HepG2 (cell line): ENCODE data around the gene PLXND1. TPM values are rescaled to one million over a fixed set of nuclear protein-coding genes. Genes with fewer than 3 reads are reported as not detected.

ENCODE experiments used
- CEBPG ChIP-seq: IDR thresholded peaks from 2 replicates; pipeline ENCODE4 v1.6.1; 2016
- DNMT1 ChIP-seq: sonication (generic); formaldehyde crosslinking; IDR thresholded peaks from 2 replicates; pipeline ENCODE4 v1.5.1; 2020; ENCODE audit warnings: mild to moderate bottlenecking, missing genetic modification reagents
- FLYWCH1 ChIP-seq: sonication (generic); formaldehyde crosslinking; IDR thresholded peaks from 2 replicates; pipeline ENCODE4 v1.8.1; 2023; ENCODE audit warnings: mild to moderate bottlenecking, missing genetic modification reagents
- FOXP1 ChIP-seq, 2 experiments: fragments of 450-650 bp in 1 of 2; IDR thresholded peaks; 2 replicates each; pipeline ENCODE4 v1.6.1; 2017 to 2018; ENCODE audit warnings: antibody characterized with exemption in 1 of 2
- HHEX ChIP-seq: IDR thresholded peaks from 2 replicates; pipeline ENCODE4 v1.6.1; 2016; ENCODE audit warnings: control low read depth
- HOXA7 ChIP-seq: sonication (generic); formaldehyde crosslinking; IDR thresholded peaks from 2 replicates; pipeline ENCODE4 v1.8.1; 2022; ENCODE audit warnings: mild to moderate bottlenecking, missing genetic modification reagents, moderate library complexity
- REXO4 ChIP-seq: sonication (generic); formaldehyde crosslinking; IDR thresholded peaks from 2 replicates; pipeline ENCODE4 v1.8.0; 2022; ENCODE audit warnings: missing genetic modification reagents, mild to moderate bottlenecking, borderline replicate concordance
- SALL2 ChIP-seq: sonication (generic); formaldehyde crosslinking; IDR thresholded peaks from 2 replicates; pipeline ENCODE4 v1.8.1; 2023; ENCODE audit warnings: mild to moderate bottlenecking, missing genetic modification reagents, inconsistent platforms
- SATB2 ChIP-seq: sonication (generic); formaldehyde crosslinking; IDR thresholded peaks from 2 replicates; pipeline ENCODE4 v1.5.0; 2020; ENCODE audit warnings: missing genetic modification reagents
- SKI ChIP-seq: fragments of 450-650 bp; IDR thresholded peaks from one replicate; pipeline ENCODE4 v1.6.1; 2018; ENCODE audit warnings: mild to moderate bottlenecking; ENCODE audit not compliant: partially characterized antibody
- SNAPC2 ChIP-seq: sonication (generic); formaldehyde crosslinking; IDR thresholded peaks from 2 replicates; pipeline ENCODE4 v1.8.1; 2022; ENCODE audit warnings: mild to moderate bottlenecking, missing genetic modification reagents
- TAF1 ChIP-seq: sonication (generic); formaldehyde crosslinking; IDR thresholded peaks from 2 replicates; pipeline ENCODE4 v1.4.0; 2020; ENCODE audit warnings: missing genetic modification reagents
- ZNF326 ChIP-seq: sonication (generic); formaldehyde crosslinking; IDR thresholded peaks from 2 replicates; pipeline ENCODE4 v1.4.0; 2020; ENCODE audit warnings: missing genetic modification reagents, borderline replicate concordance
- ZNF331 ChIP-seq: sonication (generic); formaldehyde crosslinking; IDR thresholded peaks from 2 replicates; pipeline ENCODE4 v1.4.0; 2020; ENCODE audit warnings: missing genetic modification reagents
- ZNF33A ChIP-seq: sonication (generic); formaldehyde crosslinking; IDR thresholded peaks from 2 replicates; pipeline ENCODE4 v1.5.1; 2020; ENCODE audit warnings: missing genetic modification reagents, mild to moderate bottlenecking, moderate library complexity, borderline replicate concordance
- ZNF547 ChIP-seq: sonication (generic); formaldehyde crosslinking; IDR thresholded peaks from 2 replicates; pipeline ENCODE4 v1.5.1; 2020; ENCODE audit warnings: mild to moderate bottlenecking, missing genetic modification reagents
- ZNF549 ChIP-seq: sonication (generic); formaldehyde crosslinking; IDR thresholded peaks from 2 replicates; pipeline ENCODE4 v1.5.0; 2020; ENCODE audit warnings: missing genetic modification reagents
- ZNF816 ChIP-seq: sonication (generic); formaldehyde crosslinking; IDR thresholded peaks from 2 replicates; pipeline ENCODE4 v1.8.0; 2022; ENCODE audit warnings: missing genetic modification reagents, mild to moderate bottlenecking, borderline replicate concordance
- polyA plus RNA-seq, 8 experiments: library from polyadenylated mRNA; depleted of rRNA in 3 of 8; stranded (reverse) in 7 of 8; unstranded in 1 of 8; fragments of >200 nt; fragmentation: Illumina TruSeq in 4 of 8; extraction: Trizol in 4 of 8; gene quantifications; 2 replicates each; pipeline versions ENCODE4 v1.2.1 to v1.2.3, GENCODE V29; 2011 to 2016; ENCODE audit warnings: low read depth in 4 of 8, missing spikeins in 1 of 8, mixed read lengths in 1 of 8; ENCODE audit not compliant: insufficient read depth in 1 of 8
- total RNA-seq, 5 experiments: library from RNA; depleted of rRNA; stranded (reverse); fragments of >200 nt; fragmentation: Illumina TruSeq; extraction: Trizol; gene quantifications; 2 replicates each; pipeline ENCODE4 v1.2.3, GENCODE V29; 2016; ENCODE audit warnings: low read depth in 1 of 5
- TF ChIP-seq, protein P1 (sequence below): sonication (generic); formaldehyde crosslinking; IDR thresholded peaks from 2 replicates; pipeline ENCODE4 v1.8.1; 2023; ENCODE audit warnings: mild to moderate bottlenecking, inconsistent platforms, moderate library complexity, missing genetic modification reagents, borderline replicate concordance
- TF ChIP-seq, protein P2 (sequence below): sonication (generic); formaldehyde crosslinking; IDR thresholded peaks from 2 replicates; pipeline ENCODE4 v1.4.0; 2020; ENCODE audit warnings: missing genetic modification reagents
- TF ChIP-seq, protein P3 (sequence below): fragments of 450-650 bp; IDR thresholded peaks from 2 replicates; pipeline ENCODE4 v1.6.1; 2016
- TF ChIP-seq, protein P4 (sequence below): sonication (generic); formaldehyde crosslinking; IDR thresholded peaks from 2 replicates; pipeline ENCODE4 v1.9.0; 2022; ENCODE audit warnings: missing genetic modification reagents, mild to moderate bottlenecking, borderline replicate concordance
- TF ChIP-seq, protein P5 (sequence below): sonication (generic); formaldehyde crosslinking; IDR thresholded peaks from 2 replicates; pipeline ENCODE4 v1.5.0; 2020; ENCODE audit warnings: mild to moderate bottlenecking, missing genetic modification reagents

Gene PLXND1
- total and polyA plus RNA-seq, 2 of the 13 experiments (the other 11 are each of a cell fraction or from before 2014, with no cell fraction given): 15.9 to 42.0 TPM

- TF ChIP-seq REXO4 (no peak), ZNF326 (no peak), SKI (peak; percentile 12), SNAPC2 (no peak; the same call in 1 of the 2 replicates), ZNF331 (CRISPR knock-in tag) (peak; percentile 80), ZNF547 (CRISPR knock-in tag) (no peak; the same call in 1 of the 2 replicates), HHEX (CRISPR knock-in tag) (no peak), ZNF549 (CRISPR knock-in tag) (no peak), ZNF816 (CRISPR knock-in tag) (no peak), FOXP1 (IDR thresholded peaks at IDR 0.05) (no peak), FOXP1 (CRISPR knock-in tag; IDR thresholded peaks at IDR 0.05) (peak; percentile 25; the same call in 1 of the 2 replicates), FLYWCH1 (peak; percentile 87; the same call in 1 of the 2 replicates), TAF1 (CRISPR knock-in tag) (peak; percentile 85), ZNF33A (CRISPR knock-in tag) (no peak), CEBPG (CRISPR knock-in tag) (peak; percentile 59), HOXA7 (CRISPR knock-in tag) (no peak), SALL2 (CRISPR knock-in tag) (no peak), DNMT1 (CRISPR knock-in tag) (no peak), SATB2 (CRISPR knock-in tag) (no peak)
- TF ChIP-seq, protein P1, sequence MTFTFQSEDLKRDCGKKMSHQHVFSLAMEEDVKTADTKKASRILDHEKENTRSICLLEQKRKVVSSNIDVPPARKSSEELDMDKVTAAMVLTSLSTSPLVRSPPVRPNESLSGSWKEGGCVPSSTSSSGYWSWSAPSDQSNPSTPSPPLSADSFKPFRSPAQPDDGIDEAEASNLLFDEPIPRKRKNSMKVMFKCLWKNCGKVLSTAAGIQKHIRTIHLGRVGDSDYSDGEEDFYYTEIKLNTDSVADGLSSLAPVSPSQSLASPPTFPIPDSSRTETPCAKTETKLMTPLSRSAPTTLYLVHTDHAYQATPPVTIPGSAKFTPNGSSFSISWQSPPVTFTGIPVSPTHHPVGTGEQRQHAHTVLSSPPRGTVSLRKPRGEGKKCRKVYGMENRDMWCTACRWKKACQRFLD (CRISPR knock-in tag): 0 out of 2 replicates have a peak, but pooled peaks have one; percentile 21
- TF ChIP-seq, protein P2, sequence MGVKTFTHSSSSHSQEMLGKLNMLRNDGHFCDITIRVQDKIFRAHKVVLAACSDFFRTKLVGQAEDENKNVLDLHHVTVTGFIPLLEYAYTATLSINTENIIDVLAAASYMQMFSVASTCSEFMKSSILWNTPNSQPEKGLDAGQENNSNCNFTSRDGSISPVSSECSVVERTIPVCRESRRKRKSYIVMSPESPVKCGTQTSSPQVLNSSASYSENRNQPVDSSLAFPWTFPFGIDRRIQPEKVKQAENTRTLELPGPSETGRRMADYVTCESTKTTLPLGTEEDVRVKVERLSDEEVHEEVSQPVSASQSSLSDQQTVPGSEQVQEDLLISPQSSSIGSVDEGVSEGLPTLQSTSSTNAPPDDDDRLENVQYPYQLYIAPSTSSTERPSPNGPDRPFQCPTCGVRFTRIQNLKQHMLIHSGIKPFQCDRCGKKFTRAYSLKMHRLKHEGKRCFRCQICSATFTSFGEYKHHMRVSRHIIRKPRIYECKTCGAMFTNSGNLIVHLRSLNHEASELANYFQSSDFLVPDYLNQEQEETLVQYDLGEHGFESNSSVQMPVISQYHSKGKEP (CRISPR knock-in tag): no peak
- TF ChIP-seq, protein P3, sequence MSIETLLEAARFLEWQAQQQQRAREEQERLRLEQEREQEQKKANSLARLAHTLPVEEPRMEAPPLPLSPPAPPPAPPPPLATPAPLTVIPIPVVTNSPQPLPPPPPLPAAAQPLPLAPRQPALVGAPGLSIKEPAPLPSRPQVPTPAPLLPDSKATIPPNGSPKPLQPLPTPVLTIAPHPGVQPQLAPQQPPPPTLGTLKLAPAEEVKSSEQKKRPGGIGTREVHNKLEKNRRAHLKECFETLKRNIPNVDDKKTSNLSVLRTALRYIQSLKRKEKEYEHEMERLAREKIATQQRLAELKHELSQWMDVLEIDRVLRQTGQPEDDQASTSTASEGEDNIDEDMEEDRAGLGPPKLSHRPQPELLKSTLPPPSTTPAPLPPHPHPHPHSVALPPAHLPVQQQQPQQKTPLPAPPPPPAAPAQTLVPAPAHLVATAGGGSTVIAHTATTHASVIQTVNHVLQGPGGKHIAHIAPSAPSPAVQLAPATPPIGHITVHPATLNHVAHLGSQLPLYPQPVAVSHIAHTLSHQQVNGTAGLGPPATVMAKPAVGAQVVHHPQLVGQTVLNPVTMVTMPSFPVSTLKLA: no peak
- TF ChIP-seq, protein P4, sequence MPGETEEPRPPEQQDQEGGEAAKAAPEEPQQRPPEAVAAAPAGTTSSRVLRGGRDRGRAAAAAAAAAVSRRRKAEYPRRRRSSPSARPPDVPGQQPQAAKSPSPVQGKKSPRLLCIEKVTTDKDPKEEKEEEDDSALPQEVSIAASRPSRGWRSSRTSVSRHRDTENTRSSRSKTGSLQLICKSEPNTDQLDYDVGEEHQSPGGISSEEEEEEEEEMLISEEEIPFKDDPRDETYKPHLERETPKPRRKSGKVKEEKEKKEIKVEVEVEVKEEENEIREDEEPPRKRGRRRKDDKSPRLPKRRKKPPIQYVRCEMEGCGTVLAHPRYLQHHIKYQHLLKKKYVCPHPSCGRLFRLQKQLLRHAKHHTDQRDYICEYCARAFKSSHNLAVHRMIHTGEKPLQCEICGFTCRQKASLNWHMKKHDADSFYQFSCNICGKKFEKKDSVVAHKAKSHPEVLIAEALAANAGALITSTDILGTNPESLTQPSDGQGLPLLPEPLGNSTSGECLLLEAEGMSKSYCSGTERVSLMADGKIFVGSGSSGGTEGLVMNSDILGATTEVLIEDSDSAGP (CRISPR knock-in tag): peak; percentile 83
- TF ChIP-seq, protein P5, sequence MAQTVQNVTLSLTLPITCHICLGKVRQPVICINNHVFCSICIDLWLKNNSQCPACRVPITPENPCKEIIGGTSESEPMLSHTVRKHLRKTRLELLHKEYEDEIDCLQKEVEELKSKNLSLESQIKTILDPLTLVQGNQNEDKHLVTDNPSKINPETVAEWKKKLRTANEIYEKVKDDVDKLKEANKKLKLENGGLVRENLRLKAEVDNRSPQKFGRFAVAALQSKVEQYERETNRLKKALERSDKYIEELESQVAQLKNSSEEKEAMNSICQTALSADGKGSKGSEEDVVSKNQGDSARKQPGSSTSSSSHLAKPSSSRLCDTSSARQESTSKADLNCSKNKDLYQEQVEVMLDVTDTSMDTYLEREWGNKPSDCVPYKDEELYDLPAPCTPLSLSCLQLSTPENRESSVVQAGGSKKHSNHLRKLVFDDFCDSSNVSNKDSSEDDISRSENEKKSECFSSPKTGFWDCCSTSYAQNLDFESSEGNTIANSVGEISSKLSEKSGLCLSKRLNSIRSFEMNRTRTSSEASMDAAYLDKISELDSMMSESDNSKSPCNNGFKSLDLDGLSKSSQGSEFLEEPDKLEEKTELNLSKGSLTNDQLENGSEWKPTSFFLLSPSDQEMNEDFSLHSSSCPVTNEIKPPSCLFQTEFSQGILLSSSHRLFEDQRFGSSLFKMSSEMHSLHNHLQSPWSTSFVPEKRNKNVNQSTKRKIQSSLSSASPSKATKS (CRISPR knock-in tag): no peak
These were observed 20.4 kb upstream of the PLXND1 start (continued) for GRCh38 chr3:129626744-129627349.
